COR-L47 (cell line): Measurements from ENCODE around the gene RNFT2.
"Not testable (repeated sequence)": the region's sequence is repeated elsewhere in the genome, so short reads cannot be mapped to it uniquely, and the experiment has no call there.

ENCODE experiments used
- DNase-seq: peaks from one replicate; lab custom pipeline; 2025; lab: John Stamatoyannopoulos, UW

The RNFT2 gene

GRCh38 chr12:116710370-116711150, 27.6 kb upstream of the RNFT2 start:
- DNase-seq, result no peak

DNA sequence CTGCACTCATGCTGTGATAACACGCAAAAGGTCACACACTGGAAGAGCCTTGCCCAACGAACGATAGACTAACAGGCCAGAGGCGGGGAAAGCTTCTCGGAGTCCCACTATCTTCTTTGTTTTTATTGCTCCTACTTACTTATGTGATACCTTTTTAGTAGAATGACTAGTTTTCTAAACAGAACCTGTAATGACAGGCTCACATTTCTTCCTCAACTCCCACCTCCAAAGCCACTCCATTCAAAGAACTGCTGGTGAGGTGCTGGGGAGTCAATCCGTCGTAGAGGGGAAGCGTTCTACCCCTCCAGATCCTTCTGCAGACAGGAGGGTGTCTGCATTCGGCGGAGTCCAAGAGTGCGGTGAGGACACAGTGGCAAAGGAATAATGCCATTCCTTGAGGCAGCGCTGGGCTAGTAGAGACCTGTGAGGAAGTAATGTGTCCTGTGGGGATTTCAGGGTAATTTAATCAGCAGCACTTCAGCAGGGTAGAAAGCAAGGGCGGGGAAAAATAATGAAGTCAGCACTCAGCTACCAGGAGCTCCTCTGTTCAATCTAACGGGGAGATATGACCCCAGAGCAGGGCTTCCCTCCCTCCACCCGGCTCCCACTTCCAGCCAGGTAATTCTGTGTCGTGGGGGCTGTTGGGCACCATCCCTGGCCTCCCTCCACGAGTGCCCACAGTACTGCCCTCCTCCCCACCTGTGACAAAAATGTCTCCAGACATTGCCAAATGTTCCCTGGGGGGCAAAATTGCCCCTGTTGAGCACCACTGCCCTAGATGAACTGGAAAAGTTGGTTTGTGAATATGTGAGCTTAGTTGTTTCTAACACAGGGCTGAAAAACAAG, 25.4 kb upstream of the RNFT2 start:
- DNase-seq, result no peak

DNA sequence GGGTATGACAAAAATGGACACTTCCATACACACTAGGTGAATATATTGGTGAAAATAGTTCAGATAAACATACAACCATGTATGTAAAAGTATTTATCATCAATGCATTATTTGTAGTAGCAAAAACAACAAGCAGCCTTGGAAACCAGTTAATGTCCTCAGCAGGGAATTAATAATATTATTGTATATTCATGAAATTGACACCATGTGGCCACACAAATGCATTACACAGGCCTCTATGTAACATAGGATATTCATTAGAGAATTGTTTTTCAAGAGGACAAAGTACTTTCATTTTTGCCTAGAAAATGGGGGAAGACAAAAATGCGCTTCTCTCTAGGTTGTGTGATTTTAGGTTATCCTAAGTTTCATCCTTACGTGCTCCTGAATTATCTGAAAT, 24.6 kb upstream of the RNFT2 start:
- DNase-seq, result no peak

DNA sequence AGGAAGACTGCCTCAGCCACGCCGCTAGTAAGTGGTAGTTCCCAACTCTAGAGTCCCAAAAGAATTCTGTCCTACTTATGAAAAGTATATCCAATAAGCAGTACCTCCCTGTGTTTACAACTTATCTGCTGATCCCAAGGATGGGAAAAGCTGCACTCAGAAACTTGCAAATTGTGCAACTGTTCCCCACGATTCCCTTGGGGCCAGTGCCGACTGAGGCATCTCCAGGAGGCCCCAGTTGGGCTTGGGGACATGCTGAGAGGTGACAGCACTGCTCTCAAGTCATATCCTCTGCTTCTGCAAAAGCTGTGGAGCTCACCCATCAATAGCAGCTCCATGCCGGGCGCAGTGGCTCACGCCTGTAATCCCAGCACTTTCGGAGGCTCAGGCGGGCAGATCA, 23.9 kb upstream of the RNFT2 start:
- no peak for DNase-seq

DNA sequence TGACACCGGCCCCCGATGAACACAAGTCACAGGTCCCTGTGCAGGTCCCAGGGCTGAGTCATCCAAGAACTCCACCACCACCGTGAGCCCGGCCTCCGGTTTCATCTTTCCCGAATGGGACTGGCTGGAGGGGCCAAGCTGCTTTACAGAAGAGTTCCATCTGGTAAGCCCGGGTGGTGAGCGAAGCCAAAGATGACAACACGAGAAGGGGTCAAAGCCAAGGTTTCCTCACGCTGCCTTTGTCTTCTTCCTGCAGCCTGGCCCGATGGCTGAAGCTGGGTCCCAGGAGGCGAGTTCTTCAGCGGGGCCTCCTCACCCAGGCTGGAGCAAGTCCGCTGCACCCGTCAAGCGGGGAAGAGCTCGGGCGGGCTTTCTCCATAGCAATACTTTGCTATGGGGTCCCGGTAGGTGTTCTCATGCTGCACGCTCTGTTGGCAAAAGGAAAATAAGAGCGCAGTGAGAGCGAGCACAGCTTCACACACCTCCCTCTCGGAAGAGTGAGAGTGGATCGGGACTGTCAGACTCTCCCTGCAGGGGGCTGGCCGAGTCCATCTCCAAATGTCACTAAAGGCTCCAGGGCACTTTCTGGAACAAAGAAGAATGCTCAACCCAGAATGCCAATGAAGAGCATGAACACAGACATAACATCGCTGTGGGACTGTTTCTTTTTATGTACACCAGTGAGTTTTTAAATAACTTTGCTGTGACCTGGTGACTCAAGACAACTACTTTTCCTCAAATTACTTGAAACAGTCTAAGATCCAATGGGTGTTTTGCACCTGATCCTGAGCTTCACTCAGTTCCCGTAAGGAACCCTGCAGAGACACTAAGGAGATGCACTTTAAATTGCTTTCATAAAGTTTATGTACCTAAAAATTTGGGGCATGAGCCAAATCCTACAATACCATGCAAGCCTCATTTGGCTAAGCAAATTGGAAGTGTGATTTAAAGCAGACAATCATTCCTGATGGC, 20.4 kb upstream of the RNFT2 start:
- no peak for DNase-seq

DNA sequence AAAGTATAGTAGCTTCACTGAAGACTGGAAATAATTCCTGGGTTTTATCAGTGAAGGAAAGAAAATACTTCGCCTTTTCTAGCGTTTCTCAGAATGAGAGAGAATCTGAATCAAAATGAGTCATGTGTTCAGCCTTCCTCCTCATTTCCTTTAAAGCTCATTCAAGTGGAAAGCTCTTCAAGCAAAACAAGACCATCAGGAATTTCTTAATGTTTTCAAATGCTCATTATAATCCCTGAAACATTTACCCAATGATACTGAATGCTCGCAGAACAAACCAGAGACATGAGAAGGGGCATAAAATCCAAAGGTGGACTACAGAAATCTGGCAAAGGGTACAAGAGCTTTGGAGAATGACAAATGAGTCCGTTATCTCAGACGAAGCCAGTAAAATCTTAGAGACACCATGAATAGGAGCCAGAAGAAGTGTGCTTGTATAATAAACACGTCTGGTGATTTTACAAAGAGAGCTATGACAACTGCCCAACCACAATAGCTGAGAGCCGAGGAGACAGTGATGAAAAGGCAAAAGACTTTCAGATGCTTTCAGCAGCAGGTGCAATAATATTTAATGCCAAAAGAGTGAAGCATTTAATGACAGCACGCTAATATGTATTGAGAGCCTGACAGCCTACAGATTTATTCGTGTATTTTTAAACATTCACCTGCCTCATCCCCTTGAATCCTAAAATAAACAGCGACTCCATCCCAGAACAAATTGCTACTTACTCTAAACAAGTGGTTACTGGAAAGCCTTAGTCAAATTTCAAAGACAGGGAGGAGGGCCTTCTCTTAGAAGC, 19.3 kb upstream of the RNFT2 start:
- no peak for DNase-seq

DNA sequence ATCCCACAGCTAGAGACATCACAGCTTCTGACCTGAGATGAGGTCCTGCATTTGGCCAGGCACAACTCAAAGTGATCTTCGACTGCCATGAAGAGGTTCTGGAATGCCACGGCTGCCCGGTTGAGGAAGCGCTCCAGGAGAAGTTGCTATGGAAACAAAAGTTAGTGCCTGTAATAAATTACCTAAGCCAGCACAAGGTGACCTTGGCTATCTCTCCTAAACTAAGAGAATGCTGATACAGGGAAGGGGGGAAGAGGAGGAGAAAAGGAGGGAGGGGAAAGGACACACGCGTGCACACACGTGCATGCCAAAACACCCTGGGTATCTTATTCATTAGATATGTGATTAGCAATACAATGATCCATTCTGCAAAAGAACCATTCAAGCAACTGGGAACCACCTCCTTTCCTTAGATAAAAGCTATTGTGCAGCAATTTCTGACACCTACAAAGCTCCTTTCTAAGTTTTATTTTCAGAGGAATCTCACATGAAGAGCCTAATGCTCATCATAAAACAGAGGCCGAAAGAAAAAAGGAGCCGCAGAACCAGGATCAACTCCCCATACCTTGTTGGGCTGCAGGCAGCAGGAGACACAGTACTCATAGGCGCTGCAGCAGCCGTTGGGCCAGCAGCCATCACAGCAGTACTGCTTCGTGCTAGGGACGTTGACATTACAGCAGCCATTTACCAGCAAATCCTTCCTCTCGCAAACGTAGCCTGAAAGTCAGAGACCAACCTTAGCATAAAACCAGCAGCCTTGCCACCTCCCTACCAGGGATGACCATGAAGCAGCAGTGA, 18.2 kb upstream of the RNFT2 start:
- DNase-seq, result no peak

GRCh38 chr12:116722245-116722644, 15.9 kb upstream of the RNFT2 start:
- no peak for DNase-seq

DNA sequence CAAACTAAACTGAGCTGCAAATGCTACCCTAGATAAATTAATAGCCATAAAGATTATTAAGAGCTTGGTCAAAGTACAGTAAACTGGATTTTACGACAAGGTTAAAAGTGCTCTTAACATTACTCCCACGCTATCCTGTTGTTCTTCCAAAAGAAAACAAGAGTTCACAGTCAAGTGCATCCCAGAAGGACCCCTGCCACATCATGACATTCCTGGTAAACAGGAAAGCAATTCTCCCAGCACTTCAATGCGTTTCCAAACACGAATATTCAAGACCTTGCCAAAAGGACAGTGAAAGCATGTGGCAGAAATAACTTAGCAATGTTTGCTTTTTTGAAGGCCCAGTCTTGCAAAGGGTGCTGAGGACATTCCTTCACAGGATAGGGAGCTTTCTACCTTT, 11.4 kb upstream of the RNFT2 start:
- no peak for DNase-seq

GRCh38 chr12:116727261-116727660, 10.9 kb upstream of the RNFT2 start:
- DNase-seq, result no peak

DNA sequence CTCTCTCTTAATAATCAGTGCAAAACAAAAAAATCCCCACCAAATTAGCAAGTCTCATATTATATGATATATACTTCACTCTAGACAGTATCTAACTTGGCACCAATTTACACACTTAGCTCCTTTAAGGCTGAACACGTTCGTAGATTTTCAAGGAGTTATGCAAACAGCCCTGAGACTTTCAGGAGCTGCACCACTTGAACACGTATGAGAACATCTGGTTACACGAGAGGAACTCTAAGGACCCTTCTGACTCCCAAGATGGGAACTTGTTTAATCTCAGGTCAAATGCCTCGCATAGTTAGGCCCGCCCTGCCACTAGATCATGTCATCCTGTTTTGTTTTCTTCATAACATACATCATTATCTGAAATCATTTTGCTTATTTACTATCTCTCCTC, 10.2 kb upstream of the RNFT2 start:
- DNase-seq, result no peak

GRCh38 chr12:116731801-116732200, 6.3 kb upstream of the RNFT2 start:
- DNase-seq, result no peak

- no peak for DNase-seq
These were observed 3.9 kb upstream of the RNFT2 start for GRCh38 chr12:116734156-116734768.

DNA sequence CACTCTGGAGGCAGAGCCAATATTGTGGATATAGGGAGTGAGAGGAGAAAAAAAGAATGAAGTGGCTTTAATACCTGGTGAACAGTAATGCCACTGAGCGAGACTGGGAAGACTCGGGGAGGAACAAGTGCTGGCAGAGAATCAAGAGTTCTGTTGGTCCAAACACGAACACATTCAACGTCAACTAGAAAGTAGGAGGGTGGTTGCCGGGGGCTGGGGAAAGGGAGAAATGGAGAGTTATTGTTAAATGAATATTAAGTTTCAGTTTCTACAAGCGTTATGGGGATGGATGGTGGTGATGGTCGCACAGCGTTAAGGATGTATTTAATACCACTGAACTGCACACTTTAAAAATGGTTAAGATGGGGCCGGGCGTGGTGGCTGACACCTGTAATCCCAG, 3.0 kb upstream of the RNFT2 start:
- DNase-seq, result no peak

DNA sequence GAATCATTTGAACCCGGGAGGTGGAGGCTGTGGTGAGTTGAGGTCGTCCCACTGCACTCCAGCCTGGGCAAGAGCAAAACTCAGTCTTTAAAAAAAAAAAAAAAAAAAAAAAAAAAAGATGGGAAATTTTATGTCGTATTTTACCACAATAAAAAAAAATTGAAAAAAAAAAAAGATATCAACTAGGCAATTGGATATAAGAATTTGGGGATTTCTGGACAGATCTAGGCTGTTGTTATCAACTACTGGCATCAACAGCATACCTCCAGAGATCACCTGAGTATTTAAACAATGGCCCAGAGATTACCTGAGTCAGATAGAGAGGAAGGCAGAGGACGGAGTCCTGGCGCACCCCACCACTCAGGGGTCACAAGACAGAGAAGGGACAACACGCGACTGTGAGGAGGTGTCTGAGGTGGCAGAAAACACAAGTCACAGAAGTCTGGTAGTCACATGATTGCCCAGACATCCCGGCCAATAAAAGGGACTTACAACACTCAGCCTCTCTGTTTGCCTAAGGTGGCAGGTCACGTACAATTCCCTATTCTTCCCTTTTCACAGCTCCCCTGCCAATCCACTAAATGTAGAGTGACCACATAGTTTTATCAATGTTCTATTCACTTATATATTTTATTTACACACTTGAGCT, 2.0 kb upstream of the RNFT2 start:
- DNase-seq, result no peak

DNA sequence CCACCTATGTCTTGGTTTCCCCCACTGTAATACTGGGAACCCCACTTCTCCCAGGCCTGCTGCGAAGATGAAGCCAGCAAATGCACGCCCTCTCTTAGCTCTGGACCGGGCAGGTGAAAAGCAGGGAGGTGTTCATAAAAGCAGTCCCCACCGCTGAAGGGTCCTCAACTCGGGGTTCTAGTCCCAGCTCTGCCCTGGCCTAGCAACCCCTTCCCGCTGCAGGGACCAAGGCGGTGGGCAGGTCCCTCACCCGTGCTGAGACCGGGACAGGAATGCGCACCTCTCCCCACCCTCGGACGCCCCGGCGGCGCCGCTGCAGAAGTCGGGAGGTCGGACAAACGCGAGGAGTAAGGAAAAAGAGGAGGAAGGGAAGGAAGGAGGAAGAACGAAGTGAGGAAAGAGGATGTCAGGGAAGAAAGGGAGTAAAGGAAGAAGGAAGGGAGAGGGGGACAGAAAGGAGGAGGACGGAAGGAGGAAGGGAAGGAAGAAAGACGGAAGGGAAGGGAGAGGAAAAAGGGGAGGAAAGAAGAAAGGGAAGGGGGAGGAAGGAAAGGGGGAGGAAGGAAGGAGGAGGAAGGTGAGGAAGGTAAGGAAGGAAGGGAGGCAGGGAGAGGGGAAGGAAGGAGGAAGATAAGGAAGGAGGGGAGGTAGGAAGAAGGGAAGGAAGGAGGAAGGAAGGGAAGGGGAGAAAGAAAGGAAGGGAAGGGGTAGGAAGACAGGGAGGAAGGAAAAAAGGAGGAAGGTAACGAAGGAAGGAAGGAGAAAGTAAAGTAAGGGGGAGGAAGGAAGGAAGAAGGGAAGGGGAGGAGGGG, 947 bp upstream of the RNFT2 start:
- DNase-seq, result no peak

DNA sequence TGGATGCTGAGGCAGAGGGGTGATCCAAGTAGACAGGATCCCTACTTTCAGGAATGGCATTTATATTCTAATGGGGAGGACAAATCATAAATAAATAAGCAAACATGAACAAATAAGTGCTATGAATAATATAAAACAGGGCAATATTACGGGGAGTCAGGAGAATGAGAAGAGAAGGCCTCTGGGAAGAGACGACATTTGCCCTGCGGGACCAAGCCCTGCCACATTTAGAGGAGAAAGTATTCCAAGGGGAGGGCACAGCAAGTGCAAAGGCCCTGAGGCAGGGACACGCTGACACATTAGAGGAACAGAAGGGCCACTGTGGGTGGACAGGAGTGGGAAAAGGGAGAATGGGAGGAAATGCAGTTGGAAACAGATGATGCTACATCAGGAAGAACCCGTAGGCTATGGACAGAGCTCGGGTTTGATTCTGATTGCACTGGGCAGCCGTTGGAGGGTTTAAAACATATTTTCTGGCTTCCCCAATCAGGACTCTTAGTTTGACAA, 1.3 kb downstream of the RNFT2 start:
- no peak for DNase-seq

DNA sequence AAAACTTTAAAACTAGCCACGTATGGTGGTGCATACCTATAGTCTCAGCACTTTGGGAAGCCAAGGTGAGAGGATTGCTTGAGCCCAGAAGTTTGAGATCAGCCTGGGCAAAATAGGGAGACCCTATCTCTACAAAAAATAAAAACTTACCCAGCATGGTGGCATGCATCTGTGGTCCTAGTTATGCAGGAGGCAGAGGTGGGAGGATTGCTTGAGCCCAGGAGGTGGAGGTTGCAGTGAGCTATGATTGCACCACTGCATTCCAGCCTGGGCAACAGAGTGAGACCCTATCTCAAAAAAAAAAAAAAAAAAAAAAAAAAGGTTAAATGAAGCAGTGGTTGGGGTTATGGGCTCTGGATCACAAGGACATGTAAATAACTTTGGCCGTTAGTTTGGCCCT, 4.7 kb downstream of the RNFT2 start:
- DNase-seq, result not testable (repeated sequence)

- DNase-seq, result no peak
These were observed 6.7 kb downstream of the RNFT2 start for GRCh38 chr12:116744766-116745165.
